OCI-LY1 (cell line): ENCODE measurements around the gene PRR14L.
"Not testable (repeated sequence)": the region's sequence is repeated elsewhere in the genome, so short reads cannot be mapped to it uniquely, and the experiment has no call there.

Experiments used
- H2AFZ ChIP-seq: fragments of 200-600 bp; sonication (generic), shearing (Covaris generic); 2 replicates; pipeline ENCODE4 v1.6.0; 2014; ENCODE audit warnings: antibody characterized with exemption, mild to moderate bottlenecking, low read length
- H3F3A ChIP-seq: fragments of 200-600 bp; sonication (generic), shearing (Covaris generic); 2 replicates; pipeline ENCODE4 v1.6.0; 2014; ENCODE audit warnings: mild to moderate bottlenecking, antibody characterized with exemption, low read length, moderate library complexity; ENCODE audit not compliant: insufficient read depth
- H3K27ac ChIP-seq: fragments of 200-600 bp; sonication (generic); 2 replicates; pipeline ENCODE4 v1.5.1; 2014; ENCODE audit warnings: low read length, mixed run types, mild to moderate bottlenecking, low read depth; ENCODE audit not compliant: poor library complexity, severe bottlenecking
- H3K27me3 ChIP-seq: fragments of 200-600 bp; sonication (generic); 2 replicates; pipeline ENCODE4 v1.6.0; 2014; ENCODE audit warnings: antibody characterized with exemption, mild to moderate bottlenecking, low read length, moderate library complexity; ENCODE audit not compliant: insufficient read depth
- H3K36me3 ChIP-seq: fragments of 200-600 bp; sonication (generic); 2 replicates; pipeline ENCODE4 v1.6.1; 2014; ENCODE audit warnings: mild to moderate bottlenecking, antibody characterized with exemption, low read length, moderate library complexity, mixed read lengths; ENCODE audit not compliant: insufficient read depth
- H3K4me1 ChIP-seq: fragments of 200-600 bp; sonication (generic); 2 replicates; pipeline ENCODE4 v1.5.1; 2014; ENCODE audit warnings: mild to moderate bottlenecking, low read length, moderate library complexity; ENCODE audit not compliant: insufficient read depth, severe bottlenecking
- H3K4me2 ChIP-seq: fragments of 200-600 bp; sonication (generic), shearing (Covaris generic); 2 replicates; pipeline ENCODE4 v1.6.1; 2014; ENCODE audit warnings: low read length
- H3K4me3 ChIP-seq: fragments of 200-600 bp; sonication (generic); 2 replicates; pipeline ENCODE4 v1.5.1; 2014; ENCODE audit warnings: low read length, low read depth, mild to moderate bottlenecking, mixed read lengths; ENCODE audit not compliant: poor library complexity, severe bottlenecking
- H3K79me2 ChIP-seq: fragments of 200-600 bp; shearing (Covaris generic); 2 replicates; pipeline ENCODE4 v1.6.1; 2016; ENCODE audit warnings: mixed run types, low read length, mixed read lengths; ENCODE audit not compliant: insufficient read depth
- H3K9ac ChIP-seq: fragments of 200-600 bp; sonication (generic), shearing (Covaris generic); 2 replicates; pipeline ENCODE4 v1.6.1; 2014; ENCODE audit warnings: mild to moderate bottlenecking, low read length, mixed read lengths
- H3K9me2 ChIP-seq: fragments of 200-600 bp; sonication (generic), shearing (Covaris generic); 2 replicates; pipeline ENCODE4 v1.6.1; 2014; ENCODE audit warnings: low read depth, mild to moderate bottlenecking, low read length, mixed read lengths
- H3K9me3 ChIP-seq: fragments of 200-600 bp; shearing (Covaris generic); 2 replicates; pipeline ENCODE4 v1.6.1; 2014; ENCODE audit warnings: low read length, mixed read lengths
- H4K20me1 ChIP-seq: fragments of 200-600 bp; sonication (generic), shearing (Covaris generic); 2 replicates; pipeline ENCODE4 v1.6.0; 2016; ENCODE audit warnings: mild to moderate bottlenecking, low read length; ENCODE audit not compliant: insufficient read depth
- EZH2 ChIP-seq: fragments of 200-600 bp; sonication (generic), shearing (Covaris generic); IDR thresholded peaks from 2 replicates; pipeline ENCODE4 v1.8.0; 2017; ENCODE audit warnings: borderline replicate concordance, mixed run types, mild to moderate bottlenecking, antibody characterized with exemption, low read length, moderate library complexity, mixed read lengths
- TF ChIP-seq, protein P1 (sequence below): fragments of 200-600 bp; sonication (generic), shearing (Covaris generic); IDR thresholded peaks from 2 replicates; pipeline ENCODE4 v1.5.1; 2017; ENCODE audit warnings: mild to moderate bottlenecking, antibody characterized with exemption, low read length, moderate library complexity, mixed read lengths

The PRR14L gene

DNA sequence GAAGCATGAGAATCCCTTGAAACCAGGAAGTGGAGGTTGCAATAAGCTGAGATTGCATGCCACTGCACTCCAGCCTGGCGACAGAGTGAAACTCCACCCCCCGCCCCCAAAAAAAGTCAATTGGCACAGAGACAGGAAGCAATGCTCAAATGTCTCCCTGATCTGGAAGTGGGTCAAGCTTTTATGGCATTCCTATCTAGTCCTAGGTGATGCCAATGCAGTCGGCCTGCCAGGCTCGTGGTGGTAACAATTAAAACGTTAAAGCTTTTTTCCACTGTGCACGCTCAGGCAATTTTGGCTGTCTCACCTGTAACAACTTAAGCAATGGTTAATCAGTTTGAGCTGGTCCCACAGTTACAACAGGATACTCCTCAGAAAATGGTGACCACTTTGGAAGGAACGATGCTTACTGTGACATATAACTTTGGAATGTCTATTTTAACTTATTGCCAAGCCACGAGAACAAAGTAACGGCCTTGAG, 69.0 kb downstream of the PRR14L start:
- no peaks in the 10 kb centered on the region for H3K79me2 ChIP-seq
- no peaks in the 10 kb centered on the region for H4K20me1 ChIP-seq
- peaks cover 33% of the 10 kb centered on the region; the same call in 1 of the 2 replicates for H3K36me3 ChIP-seq
- no peak overlapping the region for H3K9ac ChIP-seq
- TF ChIP-seq, protein P1, sequence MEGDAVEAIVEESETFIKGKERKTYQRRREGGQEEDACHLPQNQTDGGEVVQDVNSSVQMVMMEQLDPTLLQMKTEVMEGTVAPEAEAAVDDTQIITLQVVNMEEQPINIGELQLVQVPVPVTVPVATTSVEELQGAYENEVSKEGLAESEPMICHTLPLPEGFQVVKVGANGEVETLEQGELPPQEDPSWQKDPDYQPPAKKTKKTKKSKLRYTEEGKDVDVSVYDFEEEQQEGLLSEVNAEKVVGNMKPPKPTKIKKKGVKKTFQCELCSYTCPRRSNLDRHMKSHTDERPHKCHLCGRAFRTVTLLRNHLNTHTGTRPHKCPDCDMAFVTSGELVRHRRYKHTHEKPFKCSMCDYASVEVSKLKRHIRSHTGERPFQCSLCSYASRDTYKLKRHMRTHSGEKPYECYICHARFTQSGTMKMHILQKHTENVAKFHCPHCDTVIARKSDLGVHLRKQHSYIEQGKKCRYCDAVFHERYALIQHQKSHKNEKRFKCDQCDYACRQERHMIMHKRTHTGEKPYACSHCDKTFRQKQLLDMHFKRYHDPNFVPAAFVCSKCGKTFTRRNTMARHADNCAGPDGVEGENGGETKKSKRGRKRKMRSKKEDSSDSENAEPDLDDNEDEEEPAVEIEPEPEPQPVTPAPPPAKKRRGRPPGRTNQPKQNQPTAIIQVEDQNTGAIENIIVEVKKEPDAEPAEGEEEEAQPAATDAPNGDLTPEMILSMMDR = no peak
- no peak for TF ChIP-seq EZH2
- peak overlapping the region; percentile 52 for H3K27ac ChIP-seq
- no peaks in the 10 kb centered on the region for H3F3A ChIP-seq
- no peaks in the 10 kb centered on the region for H3K27me3 ChIP-seq
- peaks cover 12% of the 10 kb centered on the region for H3K4me1 ChIP-seq
- no peaks in the 10 kb centered on the region for H3K9me2 ChIP-seq
- no peak overlapping the region for H2AFZ ChIP-seq
- H3K4me3 ChIP-seq = no peak overlapping the region
- no peak overlapping the region for H3K4me2 ChIP-seq
- H3K9me3 ChIP-seq = no peaks in the 10 kb centered on the region

GRCh38 chr22:31678748-31679147, 71.2 kb downstream of the PRR14L start:
- no peaks in the 10 kb centered on the region for H3K27me3 ChIP-seq
- no peak overlapping the region for H3K9ac ChIP-seq
- H3K4me3 ChIP-seq = no peak overlapping the region
- H2AFZ ChIP-seq = no peak overlapping the region
- peaks cover 12% of the 10 kb centered on the region for H3K4me1 ChIP-seq
- no peaks in the 10 kb centered on the region for H3F3A ChIP-seq
- TF ChIP-seq EZH2 = no peak
- TF ChIP-seq, protein P1 = no peak
- H3K9me3 ChIP-seq = no peaks in the 10 kb centered on the region
- H3K79me2 ChIP-seq = no peaks in the 10 kb centered on the region
- no peaks in the 10 kb centered on the region for H4K20me1 ChIP-seq
- H3K27ac ChIP-seq = no peak overlapping the region
- no peak overlapping the region for H3K4me2 ChIP-seq
- H3K36me3 ChIP-seq = peaks cover 12% of the 10 kb centered on the region; the same call in 1 of the 2 replicates
- no peaks in the 10 kb centered on the region for H3K9me2 ChIP-seq

DNA sequence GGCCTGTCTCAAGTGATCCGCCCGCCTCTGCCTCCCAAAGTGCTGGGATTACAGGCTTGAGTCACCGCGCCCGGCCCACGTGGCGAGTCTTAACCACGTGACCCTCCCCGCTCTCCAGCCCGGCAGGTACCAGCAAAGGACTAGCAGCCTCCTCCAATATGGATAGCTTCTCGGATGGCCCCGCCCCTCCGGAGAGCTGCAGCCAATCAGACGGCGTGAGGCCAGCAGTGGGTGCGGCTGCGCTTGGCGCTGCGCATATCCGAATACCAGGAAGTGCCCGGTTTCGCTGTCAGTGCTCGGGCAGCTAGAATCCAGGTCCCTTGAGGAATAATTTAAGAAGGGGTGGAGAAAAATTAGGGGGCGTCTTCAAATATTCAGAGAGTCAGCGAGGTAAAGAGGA, 73.2 kb downstream of the PRR14L start:
- H3K4me2 ChIP-seq = peak overlapping the region; percentile 57
- no peaks in the 10 kb centered on the region for H3K79me2 ChIP-seq
- no peaks in the 10 kb centered on the region for H3K27me3 ChIP-seq
- H3K9ac ChIP-seq = peak overlapping the region; percentile 57
- H3K9me3 ChIP-seq = no peaks in the 10 kb centered on the region
- no peak overlapping the region for H2AFZ ChIP-seq
- H3K27ac ChIP-seq = peak overlapping the region; percentile 48
- H3K4me1 ChIP-seq = peaks cover 12% of the 10 kb centered on the region
- no peaks in the 10 kb centered on the region for H3K9me2 ChIP-seq
- no peaks in the 10 kb centered on the region for H3F3A ChIP-seq
- H3K4me3 ChIP-seq = peak overlapping the region; percentile 61
- H3K36me3 ChIP-seq = no peaks in the 10 kb centered on the region; the same call in 1 of the 2 replicates
- TF ChIP-seq EZH2 = no peak
- TF ChIP-seq, protein P1 = no peak
- no peaks in the 10 kb centered on the region for H4K20me1 ChIP-seq

DNA sequence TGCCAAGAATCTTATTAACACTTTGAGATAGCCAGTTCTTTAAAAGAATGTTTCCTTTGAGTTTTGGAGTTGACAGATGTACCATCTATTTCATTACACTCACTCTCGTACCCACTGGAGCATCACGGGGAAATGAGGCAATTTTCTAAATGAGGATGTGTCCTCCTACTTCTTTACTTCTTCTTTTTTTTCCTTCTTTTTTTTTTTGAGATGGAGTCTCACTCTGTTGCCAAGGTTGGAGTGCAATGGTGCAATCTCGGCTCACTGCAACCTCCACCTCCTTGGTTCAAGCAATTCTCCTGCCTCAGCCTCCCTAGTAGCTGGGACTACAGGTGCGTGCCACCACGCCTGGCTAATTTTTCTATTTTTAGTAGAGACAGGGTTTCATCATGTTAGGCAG, 75.7 kb downstream of the PRR14L start:
- not testable (repeated sequence) for H3K36me3 ChIP-seq, H3K79me2 ChIP-seq, H3F3A ChIP-seq, H3K4me3 ChIP-seq, H3K9me2 ChIP-seq, H3K9ac ChIP-seq, H2AFZ ChIP-seq, H3K9me3 ChIP-seq, H3K4me2 ChIP-seq, H3K27ac ChIP-seq, H4K20me1 ChIP-seq, H3K27me3 ChIP-seq
- H3K4me1 ChIP-seq = peaks cover 12% of the 10 kb centered on the region

GRCh38 chr22:31668849-31669248, 81.1 kb downstream of the PRR14L start:
- H3K27me3 ChIP-seq, H3K4me1 ChIP-seq, H3K27ac ChIP-seq, H3K9me3 ChIP-seq, H2AFZ ChIP-seq, H3K9me2 ChIP-seq, H4K20me1 ChIP-seq, H3K9ac ChIP-seq, H3K79me2 ChIP-seq, H3K4me2 ChIP-seq, H3F3A ChIP-seq, H3K36me3 ChIP-seq, H3K4me3 ChIP-seq: not testable (repeated sequence)
